Measurements from ENCODE around the gene RTL1.

The RTL1 gene

GRCh38 chr14:100905166-100905565 lies 1.6 kb upstream of the RTL1 start:
- Histone ChIP-seq H3K4me3 (ENCODE audit: low read depth, low read length) (peak overlapping the region; percentile 54), H3K9me3 (ENCODE audit: control insufficient read depth, insufficient read depth, low read length) (no peaks in the 10 kb centered on the region), H3K36me3 (ENCODE audit: control insufficient read depth, insufficient read depth, low read length) (peaks cover 10% of the 10 kb centered on the region), H3K4me1 (ENCODE audit: control insufficient read depth, insufficient read depth, low read length) (peaks cover 15% of the 10 kb centered on the region; the same call in 1 of the 2 replicates), H3K27ac (ENCODE audit: low read depth, low read length) (no peak overlapping the region), H3K9ac (ENCODE audit: low read depth, low read length) (no peak overlapping the region), H3K27me3 (ENCODE audit: control insufficient read depth, insufficient read depth, low read length) (peaks cover 35% of the 10 kb centered on the region)

DNA sequence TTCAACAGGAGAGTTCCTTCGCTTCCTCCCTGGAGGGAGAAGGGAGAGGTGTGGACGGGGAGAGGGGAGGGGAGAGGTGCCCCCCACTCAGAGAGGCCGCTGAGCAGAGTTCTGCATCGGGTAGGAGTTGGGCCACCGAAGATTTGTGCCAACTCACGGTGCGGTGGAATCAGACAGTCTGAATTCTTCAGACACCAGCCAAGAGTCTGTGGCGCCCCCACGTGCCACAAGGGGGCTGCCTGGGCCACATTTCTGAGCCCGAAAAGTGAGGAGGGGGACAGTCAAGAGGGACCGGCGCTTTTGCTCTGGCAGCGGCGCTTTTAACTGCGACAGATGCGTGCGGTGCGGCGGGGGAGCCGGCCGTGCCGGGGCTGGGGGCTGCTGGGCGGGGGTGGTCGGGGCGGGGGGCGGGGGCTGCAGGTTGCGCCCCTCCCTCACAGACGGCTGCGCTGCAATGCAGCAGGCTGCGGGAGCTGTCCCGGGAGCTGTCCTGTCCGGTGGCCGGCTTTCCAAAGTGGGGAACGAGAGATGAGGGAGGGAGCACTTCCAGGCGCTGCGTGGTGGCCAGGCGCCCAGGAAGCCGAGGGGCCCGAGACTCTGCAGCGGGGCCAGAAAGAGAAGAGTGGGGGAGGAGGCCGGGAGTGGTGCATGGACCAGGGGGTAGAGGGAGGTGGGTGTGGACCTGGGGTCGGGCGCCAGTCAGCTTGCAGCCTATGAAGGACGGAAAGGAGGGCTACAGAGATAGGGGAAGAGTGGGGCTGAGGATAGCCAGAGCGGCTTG lies 975 bp upstream of the RTL1 start:
- H3K36me3 ChIP-seq (ENCODE audit: control insufficient read depth, insufficient read depth, low read length), result peaks cover 10% of the 10 kb centered on the region
- peak overlapping the region; percentile 54 for H3K4me3 ChIP-seq (ENCODE audit: low read depth, low read length)
- no peak overlapping the region for H3K27ac ChIP-seq (ENCODE audit: low read depth, low read length)
- peaks cover 42% of the 10 kb centered on the region for H3K27me3 ChIP-seq (ENCODE audit: control insufficient read depth, insufficient read depth, low read length)
- H3K9me3 ChIP-seq (ENCODE audit: control insufficient read depth, insufficient read depth, low read length), result no peaks in the 10 kb centered on the region
- H3K4me1 ChIP-seq (ENCODE audit: control insufficient read depth, insufficient read depth, low read length), result peaks cover 21% of the 10 kb centered on the region
- no peak overlapping the region for H3K9ac ChIP-seq (ENCODE audit: low read depth, low read length)

DNA sequence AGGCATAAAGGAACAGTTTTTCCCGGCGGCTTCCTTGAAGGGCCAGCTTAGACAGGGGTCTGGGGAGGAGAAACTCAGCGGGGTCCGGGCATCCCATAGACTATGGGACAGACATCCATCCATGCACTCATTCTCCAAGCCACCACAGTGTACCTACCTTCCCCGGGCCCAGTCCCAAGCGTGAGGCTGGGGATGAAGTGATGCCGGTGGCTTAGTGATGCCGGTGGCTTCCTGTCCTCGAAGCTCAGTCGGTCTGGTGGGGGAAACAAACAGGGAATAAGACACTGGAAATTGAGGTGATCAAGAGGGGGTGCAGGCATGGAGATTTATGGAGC lies 421 bp downstream of the RTL1 start:
- Histone ChIP-seq H3K27me3 (ENCODE audit: control insufficient read depth, insufficient read depth, low read length) (peaks cover 43% of the 10 kb centered on the region), H3K4me1 (ENCODE audit: control insufficient read depth, insufficient read depth, low read length) (peaks cover 35% of the 10 kb centered on the region), H3K9me3 (ENCODE audit: control insufficient read depth, insufficient read depth, low read length) (no peaks in the 10 kb centered on the region), H3K36me3 (ENCODE audit: control insufficient read depth, insufficient read depth, low read length) (peaks cover 10% of the 10 kb centered on the region), H3K9ac (ENCODE audit: low read depth, low read length) (no peak overlapping the region), H3K27ac (ENCODE audit: low read depth, low read length) (no peak overlapping the region), H3K4me3 (ENCODE audit: low read depth, low read length) (no peak overlapping the region)

DNA sequence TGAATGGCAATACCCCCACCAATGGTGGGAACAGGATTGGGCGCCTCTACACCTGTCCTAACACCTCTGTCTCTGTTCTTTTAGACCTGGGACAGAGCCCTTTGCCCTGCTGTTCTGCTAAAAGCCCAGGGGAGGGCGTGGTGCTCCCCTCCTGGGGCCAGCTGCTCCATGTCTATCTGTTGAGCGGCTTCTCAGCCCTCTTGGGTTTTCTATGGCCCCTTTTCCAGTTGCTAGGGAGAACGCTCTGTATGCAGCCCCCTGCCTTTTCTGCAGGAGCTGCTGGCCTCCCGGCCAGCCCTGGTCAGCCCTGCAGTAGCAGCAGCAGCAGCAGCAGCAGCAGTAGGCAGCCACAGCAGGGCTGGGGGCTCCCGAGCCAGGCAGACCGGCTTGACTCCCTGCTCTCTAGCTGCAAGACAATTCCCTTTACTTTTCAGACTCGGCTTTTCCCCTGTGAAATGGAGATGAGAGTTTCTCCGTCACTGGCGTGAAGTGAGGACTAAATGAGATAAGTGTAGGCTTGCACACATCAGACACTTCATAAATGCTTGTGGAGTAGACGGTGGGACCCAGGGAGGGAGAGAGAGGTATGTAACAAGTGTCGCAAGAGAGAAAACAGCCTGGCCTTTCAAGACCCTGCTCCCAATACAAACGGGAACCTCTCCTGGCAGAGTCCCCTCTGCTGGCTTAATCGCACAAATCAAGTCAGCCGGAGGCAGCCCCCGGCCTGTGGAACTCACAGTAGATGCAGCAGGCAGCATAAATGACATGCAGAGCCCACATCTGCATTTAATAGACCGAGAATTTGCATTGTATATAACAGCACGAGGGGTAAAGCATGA lies 1.0 kb downstream of the RTL1 start:
- H3K9ac ChIP-seq (ENCODE audit: low read depth, low read length), result no peak overlapping the region
- H3K27ac ChIP-seq (ENCODE audit: low read depth, low read length), result no peak overlapping the region
- H3K4me1 ChIP-seq (ENCODE audit: control insufficient read depth, insufficient read depth, low read length), result peaks cover 35% of the 10 kb centered on the region
- no peaks in the 10 kb centered on the region for H3K9me3 ChIP-seq (ENCODE audit: control insufficient read depth, insufficient read depth, low read length)
- H3K4me3 ChIP-seq (ENCODE audit: low read depth, low read length), result no peak overlapping the region
- peaks cover 10% of the 10 kb centered on the region for H3K36me3 ChIP-seq (ENCODE audit: control insufficient read depth, insufficient read depth, low read length)
- peaks cover 43% of the 10 kb centered on the region for H3K27me3 ChIP-seq (ENCODE audit: control insufficient read depth, insufficient read depth, low read length)

DNA sequence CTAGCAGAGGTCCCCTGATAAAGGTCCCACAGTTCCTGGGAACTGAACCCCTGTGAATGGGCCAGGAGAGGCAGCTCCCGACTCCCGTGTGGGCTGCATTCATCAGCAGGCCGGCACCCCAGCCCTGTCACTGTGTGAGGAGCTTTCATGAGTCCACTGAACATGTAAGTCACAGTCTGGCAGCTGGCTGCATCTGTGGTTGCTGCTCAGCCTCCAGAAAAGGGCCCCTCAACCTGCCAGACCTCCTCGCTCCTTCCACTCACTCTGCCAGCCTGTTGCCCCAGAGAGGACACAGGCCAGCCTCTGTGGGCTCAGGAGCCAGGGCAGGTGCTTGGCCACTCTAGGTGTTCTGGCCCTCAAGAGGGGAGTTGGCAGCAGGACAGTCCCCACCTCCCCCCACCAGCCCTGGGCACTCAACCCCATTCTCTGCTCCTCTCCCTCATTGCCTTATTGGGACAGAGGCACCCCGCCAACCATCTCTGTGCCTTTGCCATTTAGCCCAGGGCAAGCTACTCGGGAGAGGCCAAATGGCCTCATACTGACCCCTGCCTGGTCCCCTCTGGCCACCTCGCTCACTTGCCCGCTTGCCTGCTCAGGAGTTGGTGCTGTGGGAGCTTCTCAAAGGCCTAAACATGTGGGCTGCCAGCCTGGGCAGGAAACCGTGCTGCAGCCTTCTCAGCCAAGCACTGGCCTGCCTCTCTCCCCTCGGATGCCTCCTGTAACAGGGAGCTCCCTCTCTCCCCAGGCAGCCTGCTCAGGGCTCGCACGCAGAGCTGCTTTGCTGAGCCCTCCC lies 1.9 kb downstream of the RTL1 start:
- Histone ChIP-seq H3K27me3 (ENCODE audit: control insufficient read depth, insufficient read depth, low read length) (peaks cover 43% of the 10 kb centered on the region), H3K27ac (ENCODE audit: low read depth, low read length) (no peak overlapping the region), H3K36me3 (ENCODE audit: control insufficient read depth, insufficient read depth, low read length) (0 out of 2 replicates have a peak, but pooled peaks cover under 1% of the 10 kb centered on the region), H3K4me3 (ENCODE audit: low read depth, low read length) (no peak overlapping the region), H3K9me3 (ENCODE audit: control insufficient read depth, insufficient read depth, low read length) (no peaks in the 10 kb centered on the region), H3K4me1 (ENCODE audit: control insufficient read depth, insufficient read depth, low read length) (peaks cover 35% of the 10 kb centered on the region), H3K9ac (ENCODE audit: low read depth, low read length) (no peak overlapping the region)

DNA sequence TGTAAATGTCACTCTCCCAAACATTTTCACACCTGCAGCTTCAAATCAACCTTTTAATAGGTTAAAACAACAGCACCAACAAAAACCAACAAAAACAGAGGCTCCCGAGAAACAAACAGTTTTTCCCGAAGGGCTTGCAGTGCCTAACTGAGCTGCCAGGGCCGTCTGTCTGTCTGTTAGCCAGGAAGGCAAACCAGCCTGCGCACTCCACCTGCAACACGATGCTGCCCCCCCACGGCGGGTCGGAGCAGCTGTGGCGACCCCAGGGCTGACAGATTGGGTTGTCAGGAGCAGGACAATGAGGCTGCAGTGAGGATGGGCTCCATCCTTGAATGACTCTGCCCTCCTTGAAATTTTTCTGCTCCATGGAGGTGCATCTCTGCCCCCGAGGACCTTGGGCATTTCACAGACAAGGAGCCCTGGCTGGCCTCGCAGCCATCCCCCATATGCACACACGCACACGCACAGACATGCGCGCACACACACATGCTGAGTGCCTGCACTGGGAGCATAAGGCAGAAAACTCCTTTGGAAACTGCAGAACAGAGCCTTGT lies 2.6 kb downstream of the RTL1 start:
- Histone ChIP-seq H3K9ac (ENCODE audit: low read depth, low read length) (no peak overlapping the region), H3K27ac (ENCODE audit: low read depth, low read length) (no peak overlapping the region), H3K4me3 (ENCODE audit: low read depth, low read length) (peak overlapping the region; percentile 50), H3K4me1 (ENCODE audit: control insufficient read depth, insufficient read depth, low read length) (peaks cover 35% of the 10 kb centered on the region), H3K9me3 (ENCODE audit: control insufficient read depth, insufficient read depth, low read length) (no peaks in the 10 kb centered on the region), H3K27me3 (ENCODE audit: control insufficient read depth, insufficient read depth, low read length) (peaks cover 41% of the 10 kb centered on the region), H3K36me3 (ENCODE audit: control insufficient read depth, insufficient read depth, low read length) (no peaks in the 10 kb centered on the region)

DNA sequence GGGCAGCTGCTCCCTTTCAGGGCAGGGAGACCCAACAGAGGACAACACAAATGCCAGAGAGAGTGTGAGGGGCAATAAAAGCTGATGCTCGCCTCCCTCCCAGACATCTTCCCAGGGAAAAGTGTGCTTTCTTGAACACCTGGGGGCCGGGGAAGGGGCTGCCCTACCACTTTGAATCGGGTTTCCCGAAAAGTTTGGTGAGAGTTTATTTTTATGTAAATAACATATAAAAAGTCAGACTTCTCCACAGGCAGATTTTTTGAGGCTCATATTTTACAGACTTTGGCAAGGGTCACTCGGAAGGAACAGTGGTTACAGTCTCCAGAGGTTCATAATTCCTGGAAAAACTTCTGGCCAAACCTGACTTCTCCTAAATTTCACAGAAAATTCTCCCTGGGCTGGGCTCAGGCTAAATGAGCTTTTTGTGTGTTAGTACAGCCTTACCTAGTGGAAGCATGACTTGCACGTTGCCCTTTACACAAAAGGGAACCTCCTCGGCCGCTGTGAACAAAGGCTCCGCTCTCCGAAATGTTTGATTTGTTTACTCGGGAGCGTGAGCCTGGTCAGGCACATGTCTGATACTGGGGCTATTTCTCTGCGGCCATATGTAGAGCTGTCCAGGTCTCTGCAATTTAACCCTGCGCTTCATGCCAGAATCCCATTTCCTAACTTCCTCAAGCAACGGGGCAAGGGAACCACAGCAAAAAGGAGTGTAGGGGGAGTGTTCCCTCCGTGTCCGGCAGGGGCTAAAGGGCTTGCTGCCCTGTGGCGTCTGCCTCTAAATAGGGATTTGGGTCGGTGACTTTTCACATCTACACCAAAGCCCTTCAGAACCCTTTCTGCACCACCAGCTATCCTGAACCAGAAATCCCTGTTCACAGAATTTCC lies 3.4 kb downstream of the RTL1 start:
- Histone ChIP-seq H3K36me3 (ENCODE audit: control insufficient read depth, insufficient read depth, low read length) (peaks cover 2% of the 10 kb centered on the region; the same call in 1 of the 2 replicates), H3K4me1 (ENCODE audit: control insufficient read depth, insufficient read depth, low read length) (peaks cover 35% of the 10 kb centered on the region), H3K27me3 (ENCODE audit: control insufficient read depth, insufficient read depth, low read length) (peaks cover 34% of the 10 kb centered on the region), H3K4me3 (ENCODE audit: low read depth, low read length) (peak overlapping the region; percentile 50), H3K9ac (ENCODE audit: low read depth, low read length) (no peak overlapping the region), H3K9me3 (ENCODE audit: control insufficient read depth, insufficient read depth, low read length) (no peaks in the 10 kb centered on the region), H3K27ac (ENCODE audit: low read depth, low read length) (peak overlapping the region; percentile 6)

GRCh38 chr14:100898935-100899883 lies 4.3 kb downstream of the RTL1 start:
- Histone ChIP-seq H3K36me3 (ENCODE audit: control insufficient read depth, insufficient read depth, low read length) (peaks cover 7% of the 10 kb centered on the region; the same call in 1 of the 2 replicates), H3K9me3 (ENCODE audit: control insufficient read depth, insufficient read depth, low read length) (no peaks in the 10 kb centered on the region), H3K4me1 (ENCODE audit: control insufficient read depth, insufficient read depth, low read length) (peaks cover 35% of the 10 kb centered on the region), H3K9ac (ENCODE audit: low read depth, low read length) (no peak overlapping the region), H3K27ac (ENCODE audit: low read depth, low read length) (no peak overlapping the region), H3K27me3 (ENCODE audit: control insufficient read depth, insufficient read depth, low read length) (peaks cover 27% of the 10 kb centered on the region), H3K4me3 (ENCODE audit: low read depth, low read length) (no peak overlapping the region)

DNA sequence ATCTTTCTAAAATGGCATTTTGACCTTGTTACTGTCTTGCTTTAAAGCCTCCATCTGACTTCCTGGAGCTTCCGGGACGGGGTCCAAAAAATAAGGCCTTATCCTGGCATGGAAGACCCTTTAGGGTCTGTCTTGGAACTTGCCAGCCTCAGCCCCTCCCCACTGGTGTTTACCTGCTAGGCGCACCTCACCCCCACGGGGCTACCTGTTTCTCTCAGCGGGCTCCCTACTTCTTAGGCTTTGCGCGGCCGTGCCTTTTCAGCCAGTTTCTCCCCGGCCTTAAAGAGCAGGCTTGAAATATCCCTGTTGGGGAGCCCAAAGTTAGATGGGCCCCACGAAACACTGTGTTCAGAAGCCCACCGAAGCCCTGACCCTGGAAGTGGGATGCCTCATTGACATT lies 5.1 kb downstream of the RTL1 start:
- no peak overlapping the region for H3K27ac ChIP-seq (ENCODE audit: low read depth, low read length)
- H3K4me1 ChIP-seq (ENCODE audit: control insufficient read depth, insufficient read depth, low read length), result peaks cover 35% of the 10 kb centered on the region
- no peaks in the 10 kb centered on the region for H3K9me3 ChIP-seq (ENCODE audit: control insufficient read depth, insufficient read depth, low read length)
- peaks cover 10% of the 10 kb centered on the region for H3K36me3 ChIP-seq (ENCODE audit: control insufficient read depth, insufficient read depth, low read length)
- H3K27me3 ChIP-seq (ENCODE audit: control insufficient read depth, insufficient read depth, low read length), result peaks cover 20% of the 10 kb centered on the region
- no peak overlapping the region for H3K4me3 ChIP-seq (ENCODE audit: low read depth, low read length)
- no peak overlapping the region for H3K9ac ChIP-seq (ENCODE audit: low read depth, low read length)
